A172 (cell line): Measurements from ENCODE around the gene STAMBP. TPM values are rescaled to one million over a fixed set of nuclear protein-coding genes. Genes with fewer than 3 reads are reported as not detected.

Source experiments
- DNase-seq: peaks from one replicate; pipeline ENCODE4 v3.0.0-alpha.2; 2015; ENCODE audit warnings: low spot score
- total RNA-seq: library from RNA; depleted of rRNA; stranded (reverse); fragments of >200 nt; shearing (Covaris generic); gene quantifications from 2 replicates; pipeline ENCODE4 v1.2.3, GENCODE V29; 2014

Gene STAMBP
- total RNA-seq, 1 experiment from 2014 or later: 8.0 TPM

DNA sequence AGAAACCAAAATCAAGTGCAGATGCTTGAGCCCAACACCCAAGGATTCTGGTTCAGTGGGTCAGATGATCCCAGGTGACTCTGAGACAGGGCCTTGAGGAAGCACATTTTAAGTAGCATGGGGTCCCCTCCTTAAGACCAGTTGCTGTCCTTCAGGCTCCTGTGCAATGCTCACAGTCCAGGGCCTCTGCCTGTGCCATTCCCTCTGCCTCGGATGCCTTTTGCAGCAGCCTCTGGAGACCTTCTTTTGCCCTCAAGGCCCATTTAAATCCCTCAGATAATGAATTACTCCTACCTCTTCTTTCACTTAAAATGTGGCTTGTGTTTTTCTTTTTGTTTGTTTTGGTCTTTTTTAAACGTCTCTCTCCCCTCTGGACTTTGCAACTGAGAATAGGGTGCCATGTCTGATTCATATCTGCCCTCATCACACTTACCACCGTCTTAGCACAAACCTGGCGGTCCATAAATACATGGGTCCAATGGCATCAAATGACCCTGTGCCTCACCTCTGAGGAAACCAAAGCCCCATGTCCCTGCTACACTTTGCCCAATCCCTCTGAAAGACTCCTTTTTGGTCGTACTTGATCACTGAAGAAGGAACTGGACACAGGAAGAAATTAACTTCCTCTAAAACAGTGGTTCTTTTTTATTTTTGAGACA is 78.2 kb downstream of the STAMBP start:
- no peak for DNase-seq

DNA sequence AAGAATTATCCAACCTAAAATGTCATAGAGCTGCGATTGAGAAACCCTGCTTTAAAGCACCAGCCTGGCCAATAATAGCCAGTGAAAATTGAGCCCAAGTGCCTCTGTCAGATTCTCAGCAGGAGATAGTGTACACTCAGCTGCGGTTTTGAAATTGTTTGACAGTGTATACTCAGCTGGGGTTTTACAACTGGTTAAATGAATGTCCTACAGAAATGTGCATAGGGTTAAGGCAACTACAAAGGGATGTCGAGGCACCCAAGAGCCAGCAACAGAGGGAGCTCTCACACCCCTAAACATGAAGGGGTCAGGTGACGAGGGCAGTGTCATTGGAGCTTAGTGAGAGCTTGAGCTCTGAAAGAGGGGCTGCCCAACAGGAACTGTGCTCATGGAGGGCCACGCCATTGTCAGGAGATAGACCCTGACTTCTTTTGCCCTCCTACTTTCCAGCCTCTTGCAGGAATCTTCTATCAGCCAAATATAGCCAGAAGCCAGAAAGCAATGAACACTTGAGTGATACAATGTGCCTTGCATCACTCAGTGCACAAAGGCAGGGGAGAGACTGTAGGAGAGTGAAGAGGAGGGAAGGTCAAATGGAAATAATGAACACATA is 79.2 kb downstream of the STAMBP start:
- DNase-seq: peak; percentile 62

DNA sequence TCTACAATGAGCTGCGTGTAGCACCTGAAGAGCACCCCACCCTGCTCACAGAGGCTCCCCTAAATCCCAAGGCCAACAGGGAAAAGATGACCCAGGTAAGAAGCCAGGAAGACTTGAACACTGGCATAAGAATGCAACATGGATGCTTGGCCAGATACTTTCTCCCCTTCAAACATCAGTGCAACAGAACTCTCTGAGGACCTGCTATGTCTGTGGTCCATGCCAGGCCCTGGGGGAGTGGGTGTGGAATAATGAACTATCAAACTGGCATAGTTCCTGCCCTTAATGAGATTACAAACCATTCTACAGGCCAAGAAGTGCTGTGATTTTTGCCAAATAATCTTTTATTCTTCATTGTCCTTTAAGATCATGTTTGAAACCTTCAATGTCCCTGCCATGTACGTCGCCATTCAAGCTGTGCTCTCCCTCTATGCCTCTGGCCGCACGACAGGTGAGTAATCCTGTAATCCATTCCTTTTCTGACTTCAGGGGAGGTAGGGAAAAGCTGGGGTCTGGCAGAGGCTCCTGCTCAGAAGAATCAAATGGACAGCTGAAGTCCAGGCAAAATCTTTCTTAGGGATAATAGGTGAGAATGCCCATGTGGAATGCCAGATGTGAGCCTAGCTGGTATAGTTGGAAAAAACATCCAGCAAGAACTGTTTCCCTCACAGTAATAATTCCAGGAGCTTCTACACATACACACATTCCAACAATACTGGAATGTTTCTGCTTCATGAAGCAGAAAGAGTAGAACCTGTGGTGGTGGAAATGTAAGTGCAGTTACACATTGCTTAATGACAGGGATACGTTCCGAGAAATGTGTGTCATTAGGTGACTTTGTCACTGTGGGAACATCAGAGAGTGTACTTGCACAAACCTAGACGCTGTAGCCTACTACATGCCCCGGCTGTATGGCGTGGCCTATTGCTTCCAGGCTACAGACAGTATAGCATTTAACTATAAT is 80.2 kb downstream of the STAMBP start:
- no peak for DNase-seq

DNA sequence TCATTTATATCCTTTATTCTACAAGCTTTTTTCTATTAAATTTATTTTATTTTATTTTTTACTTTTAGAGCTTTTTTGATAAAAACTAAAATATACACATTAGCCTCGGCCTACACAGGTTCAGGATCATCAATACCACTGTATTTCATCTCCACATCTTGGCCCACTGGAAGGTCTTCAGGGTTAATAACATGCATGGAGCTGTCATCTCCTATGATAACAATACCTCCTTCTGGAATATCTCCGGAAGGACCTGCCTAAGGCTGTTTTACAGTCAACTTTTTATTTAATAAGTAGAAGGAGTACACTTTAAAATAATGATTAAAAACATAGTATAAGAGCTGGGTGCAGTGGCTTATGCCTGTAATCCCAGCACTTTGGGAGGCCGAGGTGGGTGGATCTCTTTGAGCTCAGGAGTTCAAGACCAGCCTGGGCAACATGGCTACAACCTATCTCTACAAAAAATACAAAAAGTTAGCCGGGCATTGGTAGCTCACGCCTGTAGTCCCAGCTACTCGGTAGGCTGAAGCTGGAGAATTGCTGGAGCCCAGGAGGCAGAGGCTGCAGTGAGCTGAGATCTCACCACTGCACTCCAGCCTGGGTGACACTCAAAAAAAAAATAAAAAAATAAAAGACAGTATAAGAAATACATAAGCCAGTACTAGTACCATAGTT is 82.2 kb downstream of the STAMBP start:
- no peak for DNase-seq

DNA sequence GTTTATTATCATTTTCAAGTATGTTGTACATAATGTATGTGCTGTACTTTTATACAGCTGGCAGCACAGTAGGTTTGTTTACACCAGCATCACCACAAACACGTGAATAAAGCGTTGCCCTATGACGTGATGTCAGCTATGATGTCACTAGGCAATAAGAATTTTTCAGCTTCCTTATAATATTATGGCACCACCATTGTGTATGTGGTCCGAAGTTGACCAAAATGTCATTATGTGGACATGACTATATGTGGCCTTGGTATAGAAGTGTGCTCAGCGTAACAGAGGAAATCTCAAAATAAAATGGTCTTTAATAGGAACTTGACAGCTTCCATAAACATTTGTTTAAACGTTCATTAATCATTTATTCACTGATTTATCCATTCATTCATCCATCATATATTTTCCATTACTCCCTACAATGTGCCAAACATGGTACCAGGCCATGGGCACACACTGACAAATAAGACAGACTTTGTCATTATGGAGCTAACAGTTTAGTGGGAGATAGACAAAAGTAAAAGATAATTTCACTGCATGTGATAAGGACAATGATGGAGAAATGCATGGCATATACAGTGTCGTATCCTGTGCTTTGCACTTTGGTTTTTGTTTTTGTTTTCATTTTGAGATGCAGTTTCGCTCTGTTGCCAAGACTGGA is 82.9 kb downstream of the STAMBP start:
- DNase-seq: no peak

DNA sequence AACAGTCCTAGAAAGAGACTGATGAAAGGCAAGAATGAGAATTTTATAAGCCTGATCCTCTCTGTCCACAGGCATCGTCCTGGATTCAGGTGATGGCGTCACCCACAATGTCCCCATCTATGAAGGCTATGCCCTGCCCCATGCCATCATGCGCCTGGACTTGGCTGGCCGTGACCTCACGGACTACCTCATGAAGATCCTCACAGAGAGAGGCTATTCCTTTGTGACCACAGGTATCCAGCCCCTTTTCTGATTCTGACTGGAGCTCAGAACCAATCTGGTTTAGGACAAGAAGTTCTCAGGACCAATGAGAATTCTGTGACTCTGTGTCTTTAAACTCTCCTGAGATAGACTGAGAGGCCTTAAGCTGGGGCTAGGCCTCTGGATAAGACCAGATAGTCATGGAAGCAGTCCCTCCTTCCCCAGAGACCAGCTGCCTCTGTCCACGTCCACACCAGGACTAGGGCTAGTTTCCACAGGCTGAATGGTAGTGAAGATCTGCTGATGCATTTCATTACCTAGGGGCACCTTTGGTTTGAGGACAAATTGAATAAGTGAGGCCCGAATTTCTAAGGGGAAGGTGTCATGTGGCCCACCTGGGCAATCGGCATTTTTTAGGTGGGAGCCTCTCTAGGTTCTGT is 84.8 kb downstream of the STAMBP start:
- DNase-seq: no peak

DNA sequence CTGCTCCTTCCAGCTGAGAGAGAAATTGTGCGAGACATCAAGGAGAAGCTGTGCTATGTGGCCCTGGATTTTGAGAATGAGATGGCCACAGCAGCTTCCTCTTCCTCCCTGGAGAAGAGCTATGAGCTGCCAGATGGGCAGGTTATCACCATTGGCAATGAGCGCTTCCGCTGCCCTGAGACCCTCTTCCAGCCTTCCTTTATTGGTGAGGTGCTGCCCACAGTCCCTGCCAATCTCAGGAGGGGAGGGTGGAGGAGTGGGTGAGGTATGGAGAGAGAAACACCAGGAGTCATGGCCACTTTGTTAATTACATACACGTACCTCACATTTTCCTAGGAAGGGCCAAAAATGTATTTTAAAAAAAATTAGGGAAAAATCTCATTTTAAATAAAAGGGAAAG is 85.9 kb downstream of the STAMBP start:
- no peak for DNase-seq

DNA sequence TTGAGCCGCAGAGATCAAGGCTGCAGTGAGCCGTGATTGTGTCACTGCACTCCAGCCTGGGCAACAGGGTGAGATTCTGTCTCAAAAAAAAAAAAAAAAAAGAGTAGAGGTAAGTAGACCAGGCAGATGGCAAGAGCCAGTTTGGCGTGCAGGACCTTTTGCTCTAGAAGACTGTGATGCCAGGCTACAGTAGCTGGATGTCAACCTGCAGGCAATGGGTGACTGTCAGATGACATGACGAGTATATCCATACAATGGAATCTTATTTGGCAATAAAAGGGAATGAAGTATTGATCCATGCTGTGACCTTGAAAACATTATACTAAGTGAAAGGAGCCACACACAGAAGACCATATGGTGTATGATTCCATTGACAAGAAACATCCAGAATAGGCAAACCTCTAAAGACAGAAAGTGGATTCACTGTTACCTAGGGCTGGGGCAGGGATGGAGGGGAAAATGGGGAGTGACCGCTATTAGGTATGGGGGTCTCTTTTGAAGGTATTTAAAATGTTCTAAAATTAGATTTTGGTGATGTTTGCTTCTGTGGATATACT is 86.8 kb downstream of the STAMBP start:
- DNase-seq: no peak

DNA sequence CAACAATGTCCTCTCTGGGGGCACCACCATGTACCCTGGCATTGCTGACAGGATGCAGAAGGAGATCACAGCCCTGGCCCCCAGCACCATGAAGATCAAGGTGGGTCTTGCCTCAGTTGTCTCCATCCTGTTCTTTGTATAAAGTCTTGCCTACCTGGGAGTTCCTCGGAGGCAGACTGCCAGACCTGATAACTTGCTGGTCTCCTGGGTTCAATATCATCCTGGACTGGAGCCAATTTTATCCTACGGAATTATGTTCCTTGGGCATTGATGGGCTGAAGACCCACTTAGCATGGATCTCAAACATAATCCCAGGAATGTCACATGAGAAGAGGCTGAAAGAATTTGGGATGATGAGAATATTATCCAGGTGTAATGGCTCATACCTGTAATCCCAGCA is 87.9 kb downstream of the STAMBP start:
- no peak for DNase-seq

DNA sequence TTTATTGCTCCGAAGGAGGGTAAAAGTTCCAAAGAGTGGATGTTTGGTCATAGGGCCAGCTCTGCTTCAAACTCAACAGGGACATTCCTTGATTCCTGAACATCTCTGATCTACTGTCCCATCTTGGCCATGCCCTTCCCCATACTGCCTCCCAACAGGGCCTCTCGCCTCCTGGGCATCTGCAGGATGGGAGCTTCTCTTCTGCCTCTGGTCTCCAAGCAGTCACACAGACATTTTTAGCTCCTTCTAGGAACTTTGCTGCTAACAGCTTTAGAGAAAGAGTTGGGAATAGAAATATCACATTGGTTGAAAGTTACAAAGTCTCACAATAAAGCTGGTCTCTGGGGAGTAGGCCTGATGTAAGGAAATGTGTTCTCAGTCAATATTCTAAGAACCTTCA is 88.5 kb downstream of the STAMBP start:
- DNase-seq: no peak

DNA sequence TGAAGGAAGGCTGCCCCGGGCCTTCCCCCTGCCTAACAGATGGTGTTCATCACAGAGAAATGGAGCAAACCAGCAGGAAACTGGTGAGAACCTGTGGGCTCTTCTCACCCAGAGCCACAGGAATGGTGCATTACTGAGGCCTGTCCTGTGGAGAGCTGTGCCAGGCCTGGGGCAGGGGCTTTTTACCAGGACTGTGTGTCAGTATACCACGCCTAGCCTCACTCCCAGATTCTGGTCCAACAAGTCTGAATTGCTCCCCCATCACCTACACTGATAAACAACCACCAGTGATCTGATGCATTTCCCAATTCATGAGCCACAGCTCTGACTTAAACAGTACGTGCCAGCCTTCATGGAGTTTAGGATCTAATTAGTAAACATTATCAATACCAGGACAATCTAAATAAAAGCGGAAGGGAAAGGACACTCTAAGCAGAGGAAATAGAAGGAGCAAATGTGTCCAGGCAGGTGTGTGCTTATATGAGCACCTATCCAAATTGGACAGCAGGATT is 89.0 kb downstream of the STAMBP start:
- DNase-seq: no peak

DNA sequence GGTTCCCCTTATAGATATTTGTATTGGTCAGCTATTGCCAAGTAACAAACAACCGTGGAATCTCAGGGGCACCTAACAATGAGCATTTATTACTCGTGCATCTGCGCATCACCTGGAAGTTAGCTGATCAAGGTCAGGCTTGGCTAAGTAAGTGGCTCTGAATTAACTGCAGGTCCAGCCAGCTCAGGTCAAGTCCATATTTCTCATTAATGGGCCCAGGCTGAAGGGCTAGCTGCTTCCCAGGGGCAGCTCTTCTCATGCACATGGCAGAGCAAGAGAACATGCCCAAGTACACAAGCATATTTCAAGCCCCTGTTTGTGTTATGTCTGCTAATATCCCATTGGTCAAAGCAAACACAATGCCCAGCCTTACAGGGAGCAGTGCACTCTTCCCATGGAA is 90.1 kb downstream of the STAMBP start:
- no peak for DNase-seq

DNA sequence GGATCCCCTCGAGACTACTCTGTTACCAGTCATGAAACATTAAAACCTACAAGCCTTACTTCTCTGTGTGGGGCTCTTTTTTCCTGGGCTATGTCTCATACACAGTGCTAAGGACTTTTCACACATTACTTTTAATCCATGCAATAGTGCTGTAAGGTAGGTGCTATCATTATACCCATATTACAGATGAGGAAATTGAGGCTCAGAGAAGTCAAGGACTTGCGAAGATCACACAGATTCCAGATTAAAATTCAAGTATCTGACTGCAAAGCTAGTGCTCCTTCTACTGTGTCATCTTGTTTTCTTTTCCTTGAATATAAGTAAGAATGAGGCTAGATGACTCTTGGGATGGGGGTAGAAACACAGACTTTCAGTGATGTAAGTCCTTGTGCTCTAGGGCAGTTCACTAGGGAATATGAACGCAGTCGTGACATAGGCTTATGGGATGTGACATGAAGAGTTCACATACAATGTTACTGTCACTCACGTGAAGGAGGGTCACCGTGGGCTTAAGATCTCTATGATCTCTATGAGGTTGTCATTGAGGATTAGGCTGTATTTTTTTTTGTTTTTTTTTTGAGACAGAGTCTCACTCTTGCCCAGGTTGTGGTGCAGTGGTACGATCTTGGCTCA is 91.0 kb downstream of the STAMBP start:
- DNase-seq: no peak

DNA sequence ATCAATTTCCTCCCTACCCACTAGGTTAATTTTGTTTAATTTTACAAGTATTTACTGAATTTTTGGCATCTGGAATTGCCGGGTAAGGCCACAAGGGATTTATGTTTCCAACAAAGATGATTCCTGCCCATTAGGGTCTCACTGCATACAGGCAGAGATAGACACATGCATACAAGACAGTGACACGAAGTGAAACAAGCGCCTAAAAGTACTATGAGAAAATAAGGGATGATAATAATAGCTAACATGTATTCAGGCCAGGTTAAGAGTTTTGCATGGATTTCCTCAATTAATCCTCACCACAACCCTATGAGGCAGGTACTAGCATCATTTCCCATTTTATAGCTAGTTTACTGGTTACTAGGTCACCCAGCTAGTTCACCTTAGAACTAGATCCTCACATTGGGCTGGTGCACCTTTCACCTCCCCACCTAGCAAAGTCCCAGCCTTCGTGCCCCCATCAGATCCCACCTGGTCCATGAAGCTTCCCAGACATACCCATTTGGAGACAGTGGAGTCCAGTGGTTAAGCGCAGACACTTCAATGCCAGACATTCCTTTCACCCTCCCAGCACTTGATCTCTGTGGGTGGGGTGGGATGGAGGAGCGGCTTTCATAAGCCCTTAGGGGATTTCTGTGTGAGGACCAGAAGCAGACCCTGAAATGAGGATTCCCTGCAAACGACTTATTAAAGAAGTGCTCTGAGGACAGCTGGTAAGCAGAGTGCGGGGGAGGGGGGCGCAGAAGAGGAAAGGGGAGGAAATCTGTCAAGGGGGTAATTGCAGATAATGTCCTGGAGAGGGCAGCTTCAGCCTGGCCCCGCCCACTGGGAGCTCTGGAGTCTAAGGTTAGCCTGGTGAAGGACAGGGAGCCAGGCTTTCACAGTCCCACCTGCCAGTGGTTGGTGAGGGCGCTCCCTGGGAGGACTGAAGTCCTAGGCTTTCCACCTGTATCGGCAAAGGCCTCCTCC is 92.1 kb downstream of the STAMBP start:
- no peak for DNase-seq

DNA sequence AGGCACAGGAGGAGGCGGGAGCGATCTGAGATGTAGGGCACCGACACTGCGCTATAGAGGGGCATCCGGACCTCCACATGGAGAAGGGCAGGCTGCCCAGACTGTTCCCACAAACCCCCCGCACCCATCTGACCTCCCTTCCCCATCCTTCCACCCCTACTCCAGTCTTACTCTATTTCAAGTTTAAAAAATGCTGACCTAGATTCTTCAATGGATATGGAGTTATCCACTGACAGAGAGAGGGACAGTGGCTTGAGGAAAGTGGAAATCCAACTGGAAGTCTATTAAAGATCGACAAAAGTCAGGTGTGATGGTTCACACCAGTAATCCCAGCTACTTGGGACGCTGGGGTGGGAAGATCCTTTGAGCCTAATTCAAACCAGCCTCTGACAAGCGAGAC is 92.8 kb downstream of the STAMBP start:
- no peak for DNase-seq

DNA sequence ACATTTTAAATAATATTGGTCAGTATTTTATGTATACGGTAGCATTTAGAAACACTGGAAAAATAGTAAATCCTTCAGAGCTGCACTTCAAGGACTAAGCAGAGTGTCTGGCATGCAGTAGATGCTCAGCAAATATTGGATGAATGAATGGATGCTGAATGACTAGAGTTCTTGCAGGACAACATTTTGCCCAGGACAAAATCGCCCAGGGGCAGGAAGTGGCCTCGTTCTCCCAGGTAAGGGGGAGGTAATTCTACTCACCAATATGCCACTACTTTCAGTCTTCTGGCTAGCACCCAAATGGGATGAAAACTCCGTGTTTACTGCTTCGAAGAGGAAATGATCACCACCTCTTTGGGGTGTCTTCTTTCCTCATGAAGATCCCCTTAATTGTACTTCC is 93.9 kb downstream of the STAMBP start:
- DNase-seq: no peak
